GM18505 (cell line): Measurements from ENCODE around the gene TOB1.
"Not testable (repeated sequence)": the region's sequence is repeated elsewhere in the genome, so short reads cannot be mapped to it uniquely, and the experiment has no call there.

ENCODE experiments used
- ATAC-seq: cut with Tn5 transposase; IDR thresholded peaks from one replicate; pipeline ENCODE4 v1.9.1; 2021; ENCODE audit not compliant: unreplicated experiment
- POLR2A ChIP-seq: IDR thresholded peaks from 4 replicates; pipeline ENCODE4 v1.6.1; 2011; ENCODE audit warnings: borderline replicate concordance; ENCODE audit not compliant: insufficient read depth, insufficient read length; ENCODE audit errors: extremely low read depth

The TOB1 gene

DNA sequence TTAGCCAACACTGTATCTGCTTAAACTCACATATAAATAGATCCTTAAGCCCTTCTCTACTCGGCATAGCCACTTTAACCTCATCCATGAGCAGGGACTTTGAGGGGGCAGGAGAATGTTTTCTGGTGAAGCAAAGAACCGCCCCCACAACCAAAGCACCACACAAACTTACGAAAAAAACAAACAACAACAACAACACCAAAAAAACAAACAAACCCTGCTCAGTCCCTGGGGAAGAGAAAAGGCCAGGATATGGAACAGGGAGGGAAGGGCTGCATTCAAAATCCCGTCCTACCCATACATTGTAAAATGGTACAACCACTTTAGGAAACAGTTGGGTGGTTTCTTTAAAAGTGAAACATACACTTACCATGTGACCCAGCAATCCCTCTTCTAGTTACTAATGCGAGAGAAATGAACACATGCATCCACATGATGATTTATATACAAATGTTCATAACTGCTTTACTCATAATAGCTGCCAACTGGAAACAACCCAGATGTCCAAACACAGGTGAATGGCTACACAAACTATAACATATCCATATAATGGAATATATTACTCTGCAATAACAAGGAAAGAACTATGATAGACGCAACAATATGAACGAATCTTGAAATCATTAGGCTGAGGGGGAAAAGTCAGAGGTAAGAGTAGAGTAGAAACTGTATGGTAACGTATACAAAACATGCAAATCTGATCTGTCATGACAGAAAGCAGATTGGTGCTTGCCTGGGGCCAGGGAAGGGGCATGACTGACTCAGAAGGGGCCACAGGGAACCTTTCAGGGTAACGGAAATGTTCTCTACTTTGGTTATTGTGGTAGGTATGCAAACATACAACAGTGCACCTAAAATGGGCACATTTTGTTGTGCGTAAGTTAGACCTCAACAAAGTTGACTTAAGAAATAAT lies 37.7 kb upstream of the TOB1 start:
- no peak for ATAC-seq
- no peak for TF ChIP-seq POLR2A

DNA sequence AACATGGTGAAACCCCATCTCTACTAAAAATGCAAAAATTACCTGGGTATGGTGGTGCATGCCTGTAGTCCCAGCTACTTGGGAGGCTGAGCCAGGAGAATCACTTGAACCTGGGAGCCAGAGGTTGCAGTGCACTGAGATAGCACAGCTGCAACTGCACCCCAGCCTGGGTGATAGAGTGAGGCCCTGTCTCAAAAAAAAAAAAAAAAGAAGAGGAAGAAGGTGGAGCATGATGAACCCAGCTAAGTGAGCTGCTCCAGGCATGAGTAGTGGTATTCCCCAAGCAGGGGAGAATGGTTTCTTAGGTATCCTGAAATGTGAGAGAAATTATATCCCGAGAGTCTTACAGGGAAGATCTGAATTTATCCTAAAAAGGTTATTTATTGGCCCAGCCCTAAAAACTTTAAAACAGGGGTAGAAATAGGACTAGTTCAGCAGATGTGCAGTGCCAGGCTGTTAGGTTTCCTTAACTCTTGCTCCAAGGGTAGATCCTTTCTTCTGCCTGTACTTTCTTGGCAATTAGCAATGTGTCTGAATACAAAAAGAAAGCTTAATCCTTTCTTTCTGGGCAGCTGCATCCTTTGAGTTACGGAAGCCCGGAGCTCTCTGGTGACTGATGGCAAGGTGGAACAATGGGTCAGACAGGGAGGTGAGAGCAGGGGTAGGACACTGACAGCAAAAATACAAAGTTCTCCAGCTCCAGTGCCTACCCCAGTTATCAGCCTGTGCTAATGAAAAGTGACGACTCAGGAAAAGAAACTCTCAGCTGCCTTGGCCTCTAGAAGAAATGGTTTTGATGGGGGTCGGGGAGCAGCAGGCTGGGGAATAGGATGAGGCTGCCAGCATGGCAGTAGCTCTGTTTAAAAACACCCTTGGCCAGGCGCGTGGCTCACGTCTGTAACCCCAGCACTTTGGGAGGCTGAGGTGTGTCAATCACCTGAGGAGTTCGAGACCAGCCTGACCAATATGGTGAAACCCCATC lies 36.5 kb upstream of the TOB1 start:
- no peak for TF ChIP-seq POLR2A
- ATAC-seq: no peak

DNA sequence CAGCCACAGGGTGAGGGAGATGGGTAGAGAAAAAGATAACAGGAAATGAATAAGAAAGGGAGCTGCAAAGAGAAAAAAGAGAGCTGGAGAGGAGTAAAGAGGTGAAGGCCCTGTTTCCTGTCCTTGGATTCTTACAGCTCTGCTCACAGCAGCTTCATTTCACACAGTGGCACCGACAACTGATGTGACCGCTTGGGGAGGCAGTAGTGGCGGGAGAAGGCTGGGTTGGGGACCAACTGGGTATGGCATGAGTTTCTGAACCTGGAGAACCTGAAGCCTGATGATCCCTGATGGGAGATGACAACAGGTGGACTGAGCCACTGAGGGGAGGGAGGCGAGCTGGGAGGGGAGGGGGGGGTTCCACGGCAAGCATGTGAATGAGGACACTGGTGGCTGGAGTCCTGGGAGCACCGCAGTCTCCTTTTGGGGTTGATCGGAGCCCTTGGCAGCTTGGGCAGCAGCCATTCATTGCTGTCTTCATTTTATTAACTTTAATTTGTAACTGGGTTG lies 34.3 kb upstream of the TOB1 start:
- no peak for ATAC-seq
- TF ChIP-seq POLR2A: no peak

DNA sequence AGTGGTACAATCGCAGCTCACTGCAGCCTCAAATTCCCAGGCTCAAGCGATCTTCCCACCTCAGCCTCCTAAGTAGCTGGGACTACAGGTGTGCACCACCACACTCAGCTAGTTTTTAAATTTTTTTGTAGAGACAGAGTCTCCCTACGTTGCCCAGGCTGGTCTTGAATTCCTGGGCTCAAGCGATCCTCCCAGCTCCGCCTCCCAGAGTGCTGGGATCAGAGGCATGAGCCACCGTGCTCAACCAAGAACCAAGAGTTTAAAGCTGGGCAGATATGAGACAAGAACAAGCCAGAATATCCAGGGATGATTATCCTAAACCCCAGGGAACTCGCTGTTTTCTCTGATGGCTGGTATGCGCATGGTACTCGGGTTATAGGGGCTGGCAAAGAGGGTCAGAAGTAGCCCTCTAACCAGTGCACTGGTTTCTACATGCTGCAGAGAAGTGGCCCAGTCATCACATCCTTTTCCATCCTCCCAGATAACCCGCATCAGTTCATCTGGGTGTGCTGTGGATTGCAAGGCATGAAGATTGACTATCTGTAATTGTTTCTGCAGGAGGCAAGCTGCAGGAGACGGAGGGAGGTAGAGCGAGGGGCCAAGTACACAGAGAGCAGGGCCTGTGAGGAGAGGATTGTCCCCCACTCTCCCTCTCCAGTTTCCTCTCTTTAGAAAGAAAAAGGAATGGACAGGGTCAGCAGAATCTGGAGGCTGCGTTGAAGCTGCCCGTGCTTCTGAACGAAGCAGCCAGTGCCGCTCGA lies 33.6 kb upstream of the TOB1 start:
- no peak for TF ChIP-seq POLR2A
- no peak for ATAC-seq

DNA sequence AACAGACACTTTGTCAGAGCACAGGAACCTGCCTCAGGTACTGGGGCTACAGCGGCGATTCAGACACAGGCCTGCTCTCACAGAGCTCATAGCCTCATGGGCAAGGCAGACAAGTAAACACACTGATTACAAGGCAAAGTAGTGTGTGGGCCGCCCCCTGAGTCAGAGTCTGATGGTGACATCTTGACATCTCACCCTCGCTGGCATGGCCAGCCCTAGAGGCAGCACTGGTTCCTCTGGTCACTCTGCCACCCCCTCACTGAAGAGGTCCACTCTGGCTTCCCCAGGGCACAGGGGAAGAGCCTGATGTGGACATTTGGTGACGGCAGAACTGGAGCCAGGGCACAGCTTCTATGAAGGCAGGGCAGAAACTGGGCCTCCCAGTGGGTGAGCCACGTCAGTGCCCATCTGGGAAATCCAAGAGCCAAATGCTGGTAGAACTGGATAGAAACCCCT lies 32.9 kb upstream of the TOB1 start:
- TF ChIP-seq POLR2A: no peak
- ATAC-seq: no peak

DNA sequence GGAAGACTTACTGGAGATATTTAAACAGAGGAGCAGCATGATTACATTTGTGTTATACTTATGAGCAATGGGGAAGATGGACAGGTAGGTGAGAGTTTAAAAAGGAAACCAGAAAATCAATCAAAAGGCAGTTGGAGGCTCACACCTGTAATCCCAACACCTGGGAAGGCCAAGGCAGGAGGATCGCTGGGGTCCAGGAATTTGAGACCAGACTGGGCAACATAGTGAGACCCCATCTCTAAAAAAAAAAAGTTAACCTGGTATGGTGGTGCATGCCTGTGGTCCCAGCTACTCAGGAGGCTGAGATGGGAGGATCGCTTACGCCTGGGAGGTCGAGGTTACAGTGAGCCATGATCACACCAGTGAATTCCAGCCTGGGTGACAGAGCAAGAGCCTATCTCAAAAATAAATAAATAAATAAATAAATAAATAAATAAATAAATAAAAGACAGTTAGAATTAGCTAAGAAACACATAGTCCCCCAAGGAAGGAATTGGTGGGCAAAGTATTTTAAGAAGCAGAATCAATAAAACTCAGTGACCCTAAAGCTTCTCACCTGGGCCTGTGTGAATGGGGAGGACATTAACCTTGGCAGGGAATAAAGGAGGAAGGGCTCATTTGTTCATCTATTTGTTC lies 32.3 kb upstream of the TOB1 start:
- no peak for TF ChIP-seq POLR2A
- ATAC-seq: no peak

DNA sequence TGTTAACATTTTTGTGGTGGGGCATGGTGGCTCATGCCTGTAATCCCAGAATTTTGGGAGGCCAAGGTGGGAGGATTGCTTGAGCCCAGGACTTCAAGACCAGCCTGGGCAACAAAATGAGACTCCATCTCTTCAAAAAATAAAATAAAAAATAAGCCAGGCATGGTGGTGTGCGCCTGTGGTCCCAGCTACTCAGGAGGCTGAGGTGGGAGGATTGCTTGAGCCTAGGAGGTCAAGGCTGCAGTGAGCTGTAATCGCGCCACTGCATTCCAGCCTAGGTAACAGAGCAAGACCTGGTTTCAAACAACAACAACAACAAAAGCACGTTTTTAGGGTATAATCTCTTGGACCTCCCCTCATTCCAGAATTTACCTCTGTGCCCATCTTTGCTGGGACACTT lies 28.4 kb upstream of the TOB1 start:
- not testable (repeated sequence) for ATAC-seq

DNA sequence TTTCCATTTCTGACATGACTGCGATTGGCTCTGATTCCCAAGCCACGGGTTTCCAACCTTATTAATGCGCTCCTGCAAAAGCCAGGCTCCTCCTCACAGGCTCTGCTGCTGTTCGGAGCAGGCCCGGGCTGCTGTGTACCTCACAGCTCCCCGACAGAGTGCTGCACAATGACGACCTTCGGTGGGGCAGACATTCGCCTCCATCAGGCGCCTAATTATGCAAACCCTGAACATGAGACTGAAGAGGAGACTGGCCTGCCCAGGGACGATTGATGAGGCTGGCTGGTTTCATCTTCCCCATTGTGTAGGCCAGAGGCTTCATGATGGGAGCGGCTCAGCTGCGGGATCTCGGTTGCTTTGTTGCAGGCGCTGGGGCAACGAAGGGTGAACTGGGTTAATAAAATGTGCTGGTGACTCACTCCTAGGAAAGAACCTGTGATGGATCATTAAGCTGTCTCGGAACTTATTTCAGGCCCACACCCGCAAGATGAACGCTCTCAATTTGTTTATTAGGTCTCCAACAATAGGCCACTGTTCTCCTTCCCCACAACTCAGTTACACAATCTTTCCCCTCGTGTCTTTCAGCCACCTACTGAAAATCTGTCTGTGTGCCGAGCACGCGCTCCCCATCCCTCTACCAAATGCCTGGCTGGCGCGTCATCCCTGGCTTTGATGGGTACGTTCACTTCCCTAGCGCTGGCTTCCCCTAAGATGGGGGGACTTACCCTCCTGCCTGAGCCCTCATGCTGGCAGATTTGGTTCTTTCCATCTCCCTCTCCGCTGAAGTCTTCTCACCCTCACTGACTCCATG lies 27.2 kb upstream of the TOB1 start:
- no peak for TF ChIP-seq POLR2A

DNA sequence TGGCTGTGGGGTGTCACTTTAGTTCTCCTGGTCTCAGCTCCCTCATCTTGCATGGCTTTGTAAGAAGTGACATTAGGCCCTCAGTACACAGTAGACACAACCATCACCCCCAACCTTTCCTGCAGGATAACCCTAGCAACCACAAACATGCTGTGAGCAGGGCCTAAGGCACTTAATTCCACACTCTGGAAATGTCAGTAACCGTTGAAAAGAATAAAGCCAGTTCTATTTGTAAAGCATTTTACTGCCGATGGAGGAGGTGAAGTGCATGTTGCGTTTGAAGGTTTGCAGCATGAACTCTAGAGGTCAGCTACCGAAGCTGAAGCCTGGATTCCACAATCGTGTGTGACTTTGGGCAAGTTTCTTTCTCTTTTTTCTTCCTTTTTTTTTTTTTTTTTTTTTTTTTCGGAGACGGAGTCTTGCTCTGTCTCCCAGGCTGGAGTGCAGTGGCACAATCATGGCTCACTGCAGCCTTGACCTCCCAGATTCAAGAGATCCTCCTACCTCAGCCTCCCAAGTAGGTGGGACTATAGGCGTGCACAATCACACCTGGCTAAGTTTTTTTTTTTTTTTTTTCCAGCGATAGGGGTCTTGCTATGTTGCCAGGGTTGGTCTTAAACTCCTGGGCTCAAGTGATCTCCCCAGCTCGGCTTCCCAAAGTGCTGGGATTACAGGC lies 26.1 kb upstream of the TOB1 start:
- TF ChIP-seq POLR2A: no peak
- ATAC-seq: no peak

More for the DNA sequence above, 27.2 kb upstream of the TOB1 start:
- ATAC-seq: no peak

DNA sequence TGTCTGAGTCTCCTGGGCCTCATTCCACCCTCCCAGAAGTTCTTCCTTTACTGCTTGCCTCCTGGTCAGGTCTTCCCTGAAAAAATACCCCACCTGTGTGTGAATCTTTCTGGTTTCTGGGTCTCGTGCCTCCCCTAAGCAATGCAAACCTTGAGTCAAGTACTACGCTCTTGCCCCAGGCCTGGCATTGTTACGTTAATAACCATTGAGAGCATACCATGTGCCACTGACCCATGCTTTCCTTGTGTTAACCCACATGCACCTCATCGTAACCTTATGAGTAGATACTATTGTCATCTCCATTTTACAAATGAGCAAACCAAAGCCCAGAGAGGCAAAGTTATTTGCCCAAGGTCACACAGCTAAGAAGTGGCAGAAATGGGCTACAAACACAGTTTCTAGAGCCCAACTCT lies 25.4 kb upstream of the TOB1 start:
- TF ChIP-seq POLR2A: no peak
- ATAC-seq: no peak

DNA sequence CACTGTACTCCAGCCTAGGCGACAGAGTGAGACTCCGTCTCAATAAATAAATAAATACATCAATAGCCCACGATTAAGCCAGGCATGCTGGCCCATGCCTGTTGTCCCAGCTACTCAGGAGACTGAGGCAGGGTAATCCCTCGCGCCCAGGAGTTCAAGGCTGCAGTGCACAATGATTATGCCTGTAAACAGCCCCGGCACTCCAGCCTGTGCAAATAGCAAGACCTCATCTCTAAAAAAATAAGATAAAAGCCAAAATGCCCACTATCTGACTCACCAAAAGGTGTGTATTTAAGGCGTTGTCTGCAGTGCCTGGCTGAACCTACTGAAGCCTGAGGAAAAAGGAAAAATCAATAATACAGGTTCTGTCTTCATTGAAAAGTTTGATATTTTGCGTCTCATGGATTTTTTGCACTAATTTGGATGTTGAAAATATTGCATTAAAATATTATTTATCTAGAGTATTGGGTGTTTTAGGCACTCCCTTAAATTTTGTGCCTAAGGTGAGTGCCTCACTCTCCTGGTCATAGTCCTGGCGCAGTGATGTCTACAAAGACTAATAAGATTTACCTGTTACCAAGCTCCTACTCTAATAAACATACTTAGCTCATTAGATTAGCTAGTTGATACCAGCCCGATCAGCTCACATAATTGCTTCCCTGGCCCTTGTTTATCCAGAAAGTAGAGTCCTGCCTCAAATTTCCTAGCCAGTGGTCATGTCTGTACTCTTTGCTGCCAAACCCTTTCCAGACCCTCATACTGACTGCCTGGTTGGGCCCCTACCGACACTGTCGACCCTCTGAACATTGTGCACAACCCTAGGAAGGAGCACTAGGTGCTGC lies 24.7 kb upstream of the TOB1 start:
- no peak for ATAC-seq
- TF ChIP-seq POLR2A: no peak
